ENCODE data around the gene NR1I3.

NR1I3 gene

GRCh38 chr1:161195171-161195570, 42.8 kb downstream of the NR1I3 start:
- no peaks in the 10 kb centered on the region for H3K36me3 ChIP-seq
- no peaks in the 10 kb centered on the region for H3K9me3 ChIP-seq
- no peak for TF ChIP-seq CTCF (IDR thresholded peaks at IDR 0.05; ENCODE audit: low read depth, low read length)
- H3K27me3 ChIP-seq = no peaks in the 10 kb centered on the region
- H3K4me1 ChIP-seq = peaks cover 32% of the 10 kb centered on the region
- no peak overlapping the region for H3K4me3 ChIP-seq (ENCODE audit: low read depth, low read length)
- no peak for DNase-seq

GRCh38 chr1:161193561-161194235, 44.3 kb downstream of the NR1I3 start:
- H3K4me3 ChIP-seq (ENCODE audit: low read depth, low read length) = no peak overlapping the region
- no peak for DNase-seq
- peaks cover 25% of the 10 kb centered on the region for H3K4me1 ChIP-seq
- no peaks in the 10 kb centered on the region for H3K36me3 ChIP-seq
- no peak for TF ChIP-seq CTCF (IDR thresholded peaks at IDR 0.05; ENCODE audit: low read depth, low read length)
- H3K9me3 ChIP-seq = no peaks in the 10 kb centered on the region
- no peaks in the 10 kb centered on the region for H3K27me3 ChIP-seq

GRCh38 chr1:161192476-161193465, 45.2 kb downstream of the NR1I3 start:
- H3K36me3 ChIP-seq = no peaks in the 10 kb centered on the region
- no peaks in the 10 kb centered on the region for H3K27me3 ChIP-seq
- DNase-seq = peak; percentile 74
- H3K4me1 ChIP-seq = peaks cover 16% of the 10 kb centered on the region
- H3K4me3 ChIP-seq (ENCODE audit: low read depth, low read length) = no peak overlapping the region
- no peaks in the 10 kb centered on the region for H3K9me3 ChIP-seq
- peak; percentile 95 for TF ChIP-seq CTCF (IDR thresholded peaks at IDR 0.05; ENCODE audit: low read depth, low read length)

GRCh38 chr1:161191971-161192370, 46.0 kb downstream of the NR1I3 start:
- Histone ChIP-seq H3K27me3 (no peaks in the 10 kb centered on the region), H3K4me3 (ENCODE audit: low read depth, low read length) (no peak overlapping the region), H3K9me3 (no peaks in the 10 kb centered on the region), H3K4me1 (peaks cover 11% of the 10 kb centered on the region), H3K36me3 (no peaks in the 10 kb centered on the region)
- no peak for TF ChIP-seq CTCF (IDR thresholded peaks at IDR 0.05; ENCODE audit: low read depth, low read length)
- DNase-seq = no peak

- H3K36me3 ChIP-seq = no peaks in the 10 kb centered on the region
- H3K27me3 ChIP-seq = no peaks in the 10 kb centered on the region
- H3K9me3 ChIP-seq = no peaks in the 10 kb centered on the region
- H3K4me3 ChIP-seq (ENCODE audit: low read depth, low read length) = no peak overlapping the region
- DNase-seq = peak; percentile 37
- TF ChIP-seq CTCF (IDR thresholded peaks at IDR 0.05; ENCODE audit: low read depth, low read length) = no peak
- H3K4me1 ChIP-seq = peaks cover 5% of the 10 kb centered on the region; the same call in 1 of the 2 replicates
Measured at GRCh38 chr1:161190962-161191521, 47.0 kb downstream of the NR1I3 start.
